HTR-8/SVneo (cell line): ENCODE data around the gene PPEF1.
"Not testable (repeated sequence)": the region's sequence is repeated elsewhere in the genome, so short reads cannot be mapped to it uniquely, and the experiment has no call there.

ENCODE experiments used
- DNase-seq: peaks from one replicate; pipeline ENCODE4 v3.0.0; 2011; ENCODE audit warnings: low spot score, mixed read lengths; ENCODE audit not compliant: insufficient read length
- FAIRE-seq: peaks from 2 replicates; lab custom pipeline; 2011; peaks lifted over from hg19 to GRCh38; lab: Jason Lieb, UNC

Gene PPEF1

DNA sequence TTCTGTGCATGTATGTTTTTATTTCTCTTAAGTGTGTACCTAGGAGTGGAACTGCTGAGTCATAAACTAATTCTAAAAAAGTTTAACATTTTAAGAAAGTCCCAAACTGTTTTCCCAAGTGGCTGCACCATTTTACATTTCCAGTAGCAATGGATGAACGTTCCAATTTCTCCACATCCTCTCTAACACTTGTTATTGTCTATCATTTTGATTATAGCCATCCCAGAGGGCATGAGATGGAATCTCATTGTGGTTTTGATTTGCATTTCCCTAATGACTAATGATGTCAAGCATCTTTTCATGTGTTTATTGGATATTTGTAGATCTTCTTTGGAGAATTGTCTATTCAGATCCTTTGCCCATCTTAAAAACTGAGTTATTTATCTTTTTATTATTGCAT lies 82.5 kb downstream of the PPEF1 start:
- DNase-seq, result no peak
- FAIRE-seq, result no peak

- FAIRE-seq, result no peak
- no peak for DNase-seq
Measured at GRCh38 chrX:18792828-18793227, 85.4 kb downstream of the PPEF1 start.

DNA sequence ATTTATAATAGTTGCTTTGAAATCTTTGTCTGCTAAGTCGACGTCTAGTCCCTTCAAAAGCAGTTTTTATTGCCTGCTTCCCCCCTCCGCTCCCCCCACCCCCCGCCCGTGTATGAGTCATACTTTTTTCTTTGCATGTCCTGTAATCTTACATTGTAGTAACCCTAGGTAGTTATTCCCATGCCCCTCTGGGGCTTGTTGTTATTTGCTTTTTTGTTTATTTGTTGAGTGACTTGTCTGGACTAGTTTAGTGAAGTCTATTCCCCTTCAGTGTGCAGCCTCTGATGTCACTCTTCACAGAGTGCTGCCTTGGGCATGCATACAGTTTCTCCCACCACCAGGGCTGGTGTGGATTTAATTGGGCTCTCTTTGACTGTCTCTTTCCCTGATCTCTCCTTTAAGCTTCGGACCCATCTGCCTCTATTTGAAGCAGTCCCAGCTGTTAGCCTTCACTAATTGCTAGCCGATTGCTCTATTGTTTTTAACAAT lies 86.2 kb downstream of the PPEF1 start:
- FAIRE-seq (no peak), DNase-seq (no peak)

- no peak for FAIRE-seq
- DNase-seq, result no peak
Measured at GRCh38 chrX:18797141-18797540, 89.7 kb downstream of the PPEF1 start.

DNA sequence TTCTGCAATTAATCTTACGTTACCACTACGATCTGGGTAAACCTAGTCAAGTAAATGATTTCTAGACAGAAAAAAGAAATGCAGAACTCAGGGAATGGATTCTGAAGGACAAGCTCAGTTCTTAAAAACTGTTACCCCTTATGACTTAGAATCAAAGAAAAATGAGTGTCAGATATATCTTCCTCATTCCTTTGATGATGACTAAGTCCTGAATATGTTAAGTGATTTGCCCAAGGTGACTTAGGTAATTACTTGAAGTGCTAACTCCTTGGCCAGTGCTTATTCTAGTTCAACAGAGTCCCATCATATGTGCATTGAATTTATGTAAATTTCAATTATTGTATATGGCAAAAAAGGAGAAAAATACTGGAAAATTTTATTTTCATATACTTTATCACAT lies 92.5 kb downstream of the PPEF1 start:
- FAIRE-seq (no peak), DNase-seq (no peak)

DNA sequence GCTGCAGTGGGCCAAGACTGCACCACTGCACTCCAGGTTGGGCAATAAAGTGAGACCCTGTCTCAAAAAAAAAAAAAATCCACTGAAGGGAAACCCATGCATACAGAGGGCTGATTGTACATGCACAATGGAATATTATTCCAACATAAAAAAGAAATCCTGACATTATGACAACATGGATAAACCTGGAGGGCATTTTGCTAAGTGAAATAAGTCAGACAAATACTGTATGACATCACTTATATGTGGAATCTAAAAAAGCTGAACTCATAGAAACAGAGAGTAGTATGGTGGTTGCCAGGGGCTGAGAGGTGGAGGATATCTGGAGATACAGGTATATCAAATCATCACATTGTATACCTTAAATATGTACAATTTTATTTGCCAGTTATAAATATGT lies 102.2 kb downstream of the PPEF1 start:
- FAIRE-seq (no peak), DNase-seq (no peak)

DNA sequence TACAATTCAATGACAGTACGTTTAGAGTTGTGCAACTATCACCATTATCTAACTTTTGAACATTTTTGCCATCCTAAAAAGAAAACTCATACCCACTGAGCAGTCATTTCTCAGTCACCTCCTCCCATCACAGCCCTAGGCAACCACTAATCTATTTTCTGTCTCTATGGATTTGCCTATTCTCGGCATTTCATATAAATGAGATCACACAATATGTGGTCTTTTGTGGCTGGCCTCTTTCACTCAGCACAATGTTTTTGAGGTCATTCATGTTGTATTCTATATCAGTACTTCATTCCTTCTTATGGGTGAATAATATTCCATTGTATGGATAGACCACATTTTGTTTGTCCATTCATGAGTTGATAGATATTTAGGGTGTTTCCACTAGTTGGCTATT lies 103.0 kb downstream of the PPEF1 start:
- no peak for FAIRE-seq

GRCh38 chrX:18825375-18825774 lies 117.9 kb downstream of the PPEF1 start:
- no peak for DNase-seq

More for the DNA sequence above, 103.0 kb downstream of the PPEF1 start:
- DNase-seq, result no peak

DNA sequence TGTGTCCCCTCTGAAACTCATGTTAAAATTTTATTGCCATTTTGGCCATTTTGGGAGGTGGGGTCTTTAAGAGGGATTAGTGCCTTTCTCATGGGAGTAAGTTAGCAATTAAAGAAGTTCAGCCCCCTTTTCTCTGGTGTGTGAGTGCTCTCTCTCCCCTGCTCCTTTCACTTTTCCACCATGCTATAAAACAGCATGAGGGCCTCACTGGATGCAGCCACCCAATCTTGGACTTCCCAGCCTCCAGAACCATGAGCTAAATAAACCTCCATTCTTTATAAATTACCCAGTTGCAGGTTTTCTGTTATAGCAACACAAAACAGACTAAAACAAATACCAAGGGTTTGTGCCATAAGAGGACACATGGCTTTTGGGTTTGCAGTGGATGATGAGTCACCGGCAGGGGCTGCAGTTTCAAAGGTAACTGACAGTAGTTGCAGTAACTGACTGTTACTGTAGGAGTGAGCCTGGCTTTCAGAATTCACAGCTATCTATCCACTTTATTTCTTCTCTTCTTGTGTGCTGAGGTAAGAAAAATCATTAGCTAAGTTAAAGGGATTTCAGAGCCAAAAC lies 121.5 kb downstream of the PPEF1 start:
- FAIRE-seq, result no peak
- no peak for DNase-seq

More at GRCh38 chrX:18825375-18825774, 117.9 kb downstream of the PPEF1 start:
- no peak for FAIRE-seq

DNA sequence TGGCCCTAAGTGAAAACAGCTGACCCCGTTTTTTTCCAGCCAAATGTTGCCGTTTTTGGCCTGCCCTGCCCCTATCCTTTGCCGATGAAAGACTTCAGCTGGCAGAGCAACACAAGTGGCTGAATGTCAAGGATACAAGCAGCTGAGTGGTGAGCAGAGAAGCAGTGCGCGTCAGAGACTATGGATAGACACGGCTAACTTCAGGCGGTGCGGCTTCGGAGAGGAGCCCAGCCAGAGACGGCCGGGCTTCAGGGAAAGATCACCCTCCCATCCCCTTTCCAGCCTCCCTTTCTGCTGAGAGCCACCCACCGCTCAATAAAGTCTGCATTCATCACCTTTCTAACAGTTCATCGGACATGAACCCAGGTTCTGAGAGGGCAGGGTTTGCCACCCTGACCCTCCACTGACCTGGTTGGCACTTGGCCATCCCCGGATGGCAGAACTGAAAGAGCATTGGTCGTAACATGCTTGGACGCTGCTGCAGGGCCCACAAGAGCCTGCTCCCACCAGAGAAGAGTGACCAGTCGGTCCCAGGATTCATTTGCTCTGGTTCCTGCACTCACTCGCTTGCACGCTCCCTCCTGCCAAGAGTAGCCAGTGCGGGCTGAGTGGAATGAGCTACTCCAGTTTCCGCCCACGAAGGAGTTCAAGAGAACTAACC lies 125.8 kb downstream of the PPEF1 start:
- FAIRE-seq, result no peak
- no peak for DNase-seq

DNA sequence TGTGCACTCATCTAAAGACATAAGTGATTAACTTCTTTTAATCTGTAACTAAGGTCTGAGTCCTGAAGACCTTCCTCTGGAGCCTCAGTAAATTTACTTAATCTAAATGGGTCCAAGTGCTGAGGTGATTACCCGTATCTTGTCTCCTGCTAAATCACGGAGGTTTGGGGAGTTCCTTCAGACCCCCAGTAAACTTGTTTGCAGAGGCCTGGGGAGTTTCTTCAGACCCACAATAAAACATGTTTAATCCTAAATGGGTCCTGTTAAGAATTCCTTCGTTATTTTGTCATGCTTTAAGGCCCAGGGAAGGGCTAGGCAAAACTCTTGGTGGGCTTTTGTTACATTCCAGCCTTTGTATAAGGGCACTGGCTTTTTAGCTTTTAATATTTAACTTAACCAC lies 140.5 kb downstream of the PPEF1 start:
- FAIRE-seq, DNase-seq: not testable (repeated sequence)

DNA sequence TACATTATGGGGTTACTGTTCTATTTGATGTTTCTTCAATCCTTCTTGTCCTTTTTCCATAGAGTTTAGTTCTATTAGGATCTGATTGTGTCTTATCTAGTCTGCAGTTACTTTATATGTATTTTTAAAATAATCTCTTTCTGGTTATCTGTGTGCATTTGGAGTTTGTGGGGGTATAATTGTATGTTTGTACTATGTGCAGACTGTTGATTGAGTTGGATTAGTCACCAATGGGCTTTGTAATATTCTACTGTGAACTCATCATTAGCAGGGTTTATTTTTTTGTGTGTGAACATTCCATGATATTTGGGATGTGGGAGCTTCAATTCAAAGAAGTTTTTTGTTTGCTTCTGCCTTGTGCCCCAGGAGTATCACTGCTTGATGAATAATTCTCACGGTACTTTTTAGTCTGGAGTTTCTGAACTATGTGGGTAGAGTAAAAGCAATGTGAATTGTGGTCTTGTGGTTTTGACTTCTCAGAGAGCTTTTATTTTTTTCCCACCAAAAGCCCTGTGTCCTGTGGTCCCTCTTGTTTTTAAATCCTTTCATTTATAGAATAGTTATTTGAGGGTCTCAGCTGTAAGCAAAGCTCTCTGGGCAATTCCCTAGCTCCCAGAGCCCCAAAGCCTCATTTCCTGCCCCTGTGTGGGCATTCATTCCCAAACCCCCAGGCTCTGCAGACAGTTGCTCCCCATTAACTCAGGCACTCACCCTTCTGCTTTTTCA lies 148.6 kb downstream of the PPEF1 start:
- FAIRE-seq (no peak), DNase-seq (no peak)

DNA sequence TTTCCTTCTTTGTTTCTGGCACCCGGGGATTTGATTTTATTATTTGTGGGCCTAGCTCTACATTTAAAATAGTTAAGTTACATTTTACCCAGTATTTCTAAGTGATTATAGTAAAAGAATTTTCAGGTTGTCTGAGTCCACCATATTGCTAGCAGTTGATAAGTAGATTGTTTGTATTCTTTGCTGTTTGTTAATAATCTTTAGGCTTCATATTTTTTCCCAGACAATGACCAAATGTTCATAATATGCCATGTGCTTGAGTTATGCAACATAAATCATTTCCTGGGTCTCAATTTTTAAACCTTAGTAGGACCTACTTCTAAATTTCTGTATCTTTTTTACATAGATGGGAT lies 149.2 kb downstream of the PPEF1 start:
- FAIRE-seq (no peak), DNase-seq (no peak)

- DNase-seq, result no peak
- FAIRE-seq, result no peak
Measured at GRCh38 chrX:18861511-18861910, 154.1 kb downstream of the PPEF1 start.

- no peak for FAIRE-seq
Measured at GRCh38 chrX:18864390-18864920, 157.0 kb downstream of the PPEF1 start.

DNA sequence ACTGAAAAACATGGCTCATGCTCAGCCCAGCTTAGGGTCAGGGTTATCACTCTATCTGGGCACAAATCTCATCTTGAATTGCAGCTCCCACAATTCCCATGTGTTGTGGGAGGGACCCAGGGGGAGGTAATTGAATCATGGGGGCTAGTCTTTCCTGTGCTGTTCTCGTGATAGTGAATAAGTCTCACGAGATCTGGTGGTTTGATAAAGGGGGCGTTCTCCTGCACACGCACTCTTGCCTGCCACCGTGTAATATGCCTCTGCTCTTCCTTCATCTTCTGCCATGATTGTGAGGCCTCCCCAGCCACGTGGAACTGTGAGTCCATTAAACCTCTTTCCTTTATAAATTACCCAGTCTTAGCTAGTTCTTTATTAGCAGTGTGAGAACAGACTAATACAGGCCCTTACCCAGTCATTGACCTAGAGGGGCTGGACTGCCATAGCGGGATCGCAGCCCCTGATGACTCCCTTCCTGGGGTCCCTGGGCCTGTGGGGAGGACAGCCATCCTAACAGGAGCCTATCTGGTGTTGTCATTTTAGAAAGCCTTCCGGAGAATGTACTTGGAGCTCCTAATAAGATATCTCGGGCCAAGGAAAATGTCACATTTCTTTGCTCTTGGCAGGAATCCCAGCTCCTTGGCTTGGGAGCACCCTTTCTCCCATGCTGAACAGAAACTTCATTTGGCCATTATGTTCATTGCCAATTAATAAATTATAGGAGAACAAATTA lies 163.9 kb downstream of the PPEF1 start:
- DNase-seq (no peak), FAIRE-seq (no peak)

More at GRCh38 chrX:18864390-18864920, 157.0 kb downstream of the PPEF1 start:
- no peak for DNase-seq

DNA sequence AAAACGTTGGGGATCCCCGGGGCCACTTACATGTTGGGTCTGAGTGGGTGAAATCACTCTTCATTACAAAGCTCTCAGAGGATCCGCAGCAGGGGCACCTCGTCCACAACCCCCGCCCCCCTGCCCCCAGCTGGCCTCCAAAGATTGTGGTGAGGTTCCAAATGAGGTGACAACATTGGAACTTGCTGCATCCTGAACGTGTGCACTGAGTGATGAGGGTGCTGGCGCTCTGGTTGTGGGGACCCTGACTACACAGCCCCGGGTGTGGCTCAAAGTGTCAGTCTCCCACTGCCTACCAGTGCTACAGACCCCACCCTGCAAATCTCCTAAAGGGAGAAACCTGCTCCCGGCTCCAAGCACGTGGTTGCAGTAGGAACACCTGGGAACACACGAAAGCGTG lies 164.5 kb downstream of the PPEF1 start:
- FAIRE-seq (no peak), DNase-seq (no peak)

DNA sequence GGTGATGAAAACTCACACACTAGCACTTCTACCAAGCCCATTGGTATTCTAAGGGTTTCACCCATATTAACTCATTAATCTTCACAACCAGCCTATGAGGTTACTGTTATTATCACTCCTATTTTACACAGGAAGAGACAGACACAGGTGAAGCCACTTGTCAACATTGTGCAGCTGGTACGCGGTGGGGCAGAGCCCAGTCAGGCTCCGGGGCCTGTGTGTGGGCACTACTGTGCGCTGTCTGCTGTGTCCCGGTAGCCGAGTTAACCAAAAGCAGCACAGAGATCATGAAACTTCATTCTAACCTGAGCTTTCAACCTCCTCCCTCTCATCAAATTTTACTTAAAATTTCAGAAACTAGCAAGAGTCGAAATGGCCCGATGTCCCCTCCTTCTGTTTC lies 165.2 kb downstream of the PPEF1 start:
- DNase-seq (no peak), FAIRE-seq (no peak)

- DNase-seq (peak; percentile 15), FAIRE-seq (no peak)
Measured at GRCh38 chrX:18873189-18873791, 165.8 kb downstream of the PPEF1 start.

- DNase-seq (no peak), FAIRE-seq (no peak)
Measured at GRCh38 chrX:18873836-18874235, 166.4 kb downstream of the PPEF1 start.
